Stimulated activated CD4-positive, alpha-beta T cell treated with anti-CD3 and anti-CD28 coated beads, TNF-alpha, amount 100 ng/mL, for 48 hours (primary cell): ENCODE data around the gene RFPL2.

Experiments used
- DNase-seq, 3 donors: peaks; one replicate each; pipeline ENCODE4 v3.0.0-alpha.2; 2020; ENCODE audit warnings: low read depth in 3 of 3

Gene RFPL2

DNA sequence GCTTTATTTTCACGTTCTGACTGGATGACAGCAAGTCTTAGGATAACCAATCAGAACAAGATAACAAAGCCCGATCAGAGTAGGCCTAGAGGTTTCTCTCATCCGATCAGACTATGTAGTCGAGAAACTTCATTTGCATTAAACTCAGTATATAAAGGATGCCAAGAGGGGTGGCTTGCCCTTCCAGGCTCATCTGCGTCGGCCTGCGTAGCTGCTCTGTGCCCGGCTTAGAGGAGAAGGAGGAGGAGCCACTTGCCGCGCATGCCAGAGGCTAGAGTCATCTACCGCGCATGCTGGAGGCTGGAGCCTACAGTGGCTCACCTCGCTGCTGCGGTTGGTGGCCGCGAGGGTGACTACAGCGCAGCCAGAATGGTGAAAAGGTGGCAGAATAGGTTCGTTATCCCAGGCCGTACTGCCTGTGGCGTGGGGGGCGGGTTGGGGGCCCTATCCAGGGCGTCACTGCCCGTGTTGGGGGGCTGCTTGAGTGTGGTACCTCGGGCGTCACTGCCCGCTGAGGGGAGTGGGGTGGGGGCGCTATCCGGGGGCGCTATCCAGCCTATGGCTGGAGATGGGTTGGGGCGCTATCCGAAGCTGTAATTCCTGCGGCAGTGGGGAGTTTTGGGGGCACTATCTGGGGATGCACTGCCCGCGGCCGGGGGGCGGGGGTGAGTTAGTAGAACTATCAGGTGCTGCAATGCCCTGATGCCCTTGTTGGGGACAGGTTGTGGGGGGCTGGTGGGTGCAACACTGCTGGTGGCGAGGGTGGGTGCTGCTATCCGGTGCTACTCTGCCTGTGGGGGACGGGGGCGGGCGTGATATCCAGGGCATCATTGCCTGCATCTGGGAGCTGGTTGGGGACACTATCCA lies at the start of gene RFPL2:
Gene RFPL2, minus strand, starts transcription at position 218 of the 867 bp plus-strand sequence. CDS start 2,622 bp downstream, outside the sequence.
- DNase-seq, result no peak

DNA sequence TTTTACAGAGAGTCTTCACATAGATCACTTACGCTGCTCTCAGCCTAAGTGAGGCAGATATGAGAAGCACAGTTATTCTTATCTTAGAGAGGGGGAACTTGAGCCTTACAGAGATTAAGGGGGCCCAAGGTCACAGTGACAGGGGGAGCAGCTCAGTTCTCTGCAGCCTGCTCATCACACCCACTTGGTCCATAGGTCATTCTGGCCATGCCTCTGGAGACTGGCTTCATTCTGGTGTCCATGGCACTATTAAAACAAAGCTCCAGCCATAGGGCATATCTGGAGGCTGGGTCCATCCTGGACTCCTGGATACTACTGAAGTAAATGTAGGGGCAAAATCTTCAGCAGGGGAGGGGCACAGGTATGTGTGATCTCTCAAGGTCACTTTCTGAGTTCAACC lies 44.4 kb upstream of the RFPL2 start:
- DNase-seq, result no peak

DNA sequence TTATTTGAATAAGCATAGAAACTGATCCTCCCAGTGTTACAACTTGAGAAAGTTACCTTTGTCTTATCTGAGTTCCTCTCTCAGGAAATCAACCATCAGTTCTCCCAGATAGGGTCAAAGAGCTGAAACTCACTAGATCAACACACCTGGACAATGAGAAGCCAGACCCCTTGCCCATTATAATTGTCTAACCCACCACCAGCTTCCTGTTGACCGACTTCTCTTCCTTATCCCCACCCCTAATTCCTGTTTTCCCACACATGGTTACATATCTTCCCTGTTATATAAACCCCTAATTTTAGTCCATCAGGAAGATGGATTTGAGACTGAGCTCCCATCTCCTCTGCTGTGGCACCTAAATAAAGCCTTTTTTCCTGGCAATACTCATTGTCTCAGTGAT lies 43.4 kb upstream of the RFPL2 start:
- no peak for DNase-seq

DNA sequence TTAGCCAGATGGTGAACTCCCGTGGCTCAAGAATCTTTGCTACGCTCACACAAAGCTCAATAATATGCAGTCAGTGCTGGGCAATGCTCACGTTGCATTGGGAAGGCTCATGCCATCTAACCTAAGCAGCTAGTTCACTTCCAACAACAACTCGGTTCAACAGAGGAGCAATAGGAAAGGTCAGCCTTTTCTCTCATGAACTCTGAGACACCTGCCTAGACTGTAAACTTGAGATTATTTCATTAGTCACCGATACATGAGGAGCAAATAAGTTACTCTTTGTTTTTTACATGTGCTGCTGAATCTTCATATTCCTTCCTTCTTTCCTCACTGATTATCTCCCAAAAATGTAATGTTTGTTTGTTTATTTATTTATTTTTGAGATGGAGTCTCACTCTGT lies 41.3 kb upstream of the RFPL2 start:
- no peak for DNase-seq

DNA sequence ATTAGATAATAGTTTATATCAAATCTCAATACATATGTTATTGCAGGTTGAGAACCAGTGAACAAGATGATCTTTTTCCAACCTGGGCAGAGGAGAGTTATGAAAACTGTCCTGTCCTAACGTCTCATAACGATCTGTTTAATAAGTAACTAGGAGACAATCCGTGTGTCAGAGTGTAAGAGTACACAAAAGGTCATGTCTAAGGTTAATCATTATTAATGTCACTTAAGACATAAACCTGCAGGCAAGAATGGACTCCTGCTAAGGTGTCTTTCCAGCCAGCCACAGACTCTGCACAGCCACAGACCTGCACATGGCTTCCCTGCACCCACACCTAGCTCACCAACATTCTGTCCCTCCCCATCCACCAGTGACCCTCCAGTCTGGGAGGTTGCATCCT lies 40.2 kb upstream of the RFPL2 start:
- DNase-seq, result no peak

DNA sequence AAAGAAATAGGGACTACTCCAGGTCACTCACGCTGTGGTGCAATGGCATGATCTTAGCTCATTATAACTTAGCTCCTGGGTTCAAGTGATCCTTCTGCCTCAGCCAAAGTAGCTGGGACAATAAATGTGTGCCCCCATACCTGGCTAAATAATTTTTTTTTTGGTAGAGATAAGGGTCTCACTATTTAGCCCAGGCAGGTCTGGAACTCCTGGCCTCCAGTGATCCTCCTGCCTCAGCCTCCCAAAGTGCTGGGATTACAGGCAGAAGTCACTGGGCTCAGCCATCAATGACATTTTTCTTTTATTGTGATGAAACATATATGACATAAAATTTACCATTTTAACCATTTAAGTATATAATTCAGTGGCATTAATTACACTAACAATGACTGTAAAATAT lies 39.7 kb upstream of the RFPL2 start:
- DNase-seq, result no peak

DNA sequence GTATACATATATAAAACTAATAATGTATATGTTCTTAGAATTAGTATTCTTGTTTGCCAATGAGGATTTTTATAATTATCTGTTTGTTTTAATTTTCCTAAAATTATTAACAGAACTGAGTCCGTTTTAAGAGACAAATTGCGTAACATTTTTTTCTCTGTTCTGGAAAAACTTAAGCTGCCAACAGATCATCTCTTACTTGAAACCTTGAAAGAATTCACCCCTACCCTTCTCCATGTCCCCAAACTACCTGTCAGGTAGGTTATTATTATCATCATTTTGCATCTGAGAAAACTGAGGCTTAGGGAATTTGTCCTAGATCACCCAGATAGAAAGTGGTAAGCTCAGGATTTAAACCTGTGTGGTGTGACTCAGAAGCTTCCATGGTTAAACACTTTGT lies 35.6 kb upstream of the RFPL2 start:
- no peak for DNase-seq

DNA sequence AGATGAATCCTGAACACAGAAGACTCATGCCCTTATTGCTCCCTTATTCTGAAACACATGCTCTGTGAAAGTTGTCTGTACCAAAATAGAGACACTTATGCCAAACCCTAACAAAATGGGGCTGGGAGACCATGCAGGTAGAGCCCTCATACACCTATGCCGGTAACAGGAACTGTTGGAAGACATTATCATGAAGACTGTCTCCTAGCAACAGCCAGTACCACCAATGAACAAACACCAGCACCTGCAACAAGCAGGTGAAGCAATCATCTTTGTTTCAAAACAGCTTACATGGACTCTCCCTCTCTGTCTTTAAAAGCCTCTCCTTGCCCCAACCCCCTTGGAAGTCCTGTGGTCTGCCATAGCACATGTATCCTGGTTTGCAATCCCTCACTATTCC lies 33.0 kb upstream of the RFPL2 start:
- no peak for DNase-seq

DNA sequence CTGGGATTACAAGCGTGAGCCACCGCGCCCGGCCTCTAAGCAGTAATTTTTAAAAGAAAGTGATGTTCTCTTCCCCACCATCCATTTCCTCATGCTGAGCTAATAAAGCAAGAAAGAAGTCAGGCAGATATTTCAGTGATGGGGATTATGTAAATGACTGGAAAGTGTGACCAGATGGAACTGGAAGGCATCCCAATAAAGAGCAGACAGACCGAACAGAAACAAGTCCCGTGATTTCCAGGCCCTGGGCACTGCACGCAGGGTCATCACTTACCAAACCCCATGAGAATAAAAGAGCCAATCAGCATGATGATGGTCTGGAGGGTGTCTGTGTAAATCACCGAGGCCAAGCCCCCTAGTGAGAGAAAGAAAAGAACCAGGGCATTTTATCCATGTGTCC lies 32.1 kb upstream of the RFPL2 start:
- DNase-seq, result no peak

DNA sequence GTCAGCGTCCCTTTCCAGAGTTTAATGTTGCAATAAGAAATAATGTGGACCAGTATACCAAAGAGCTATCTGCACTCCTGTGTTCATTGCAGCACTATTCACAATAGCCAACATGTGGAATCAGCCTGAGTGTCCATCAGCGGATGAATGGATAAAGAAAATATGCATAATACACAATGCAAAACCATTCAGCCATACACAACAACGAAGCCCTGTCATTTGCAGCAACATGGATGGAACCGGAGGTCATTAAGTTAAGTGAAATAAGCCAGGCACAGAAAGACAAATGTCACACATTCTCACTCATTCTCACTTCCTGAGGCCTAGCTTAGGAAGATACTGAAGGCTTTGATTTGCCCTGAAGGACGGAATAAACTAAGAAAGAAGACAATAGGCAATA lies 28.2 kb upstream of the RFPL2 start:
- DNase-seq, result no peak

DNA sequence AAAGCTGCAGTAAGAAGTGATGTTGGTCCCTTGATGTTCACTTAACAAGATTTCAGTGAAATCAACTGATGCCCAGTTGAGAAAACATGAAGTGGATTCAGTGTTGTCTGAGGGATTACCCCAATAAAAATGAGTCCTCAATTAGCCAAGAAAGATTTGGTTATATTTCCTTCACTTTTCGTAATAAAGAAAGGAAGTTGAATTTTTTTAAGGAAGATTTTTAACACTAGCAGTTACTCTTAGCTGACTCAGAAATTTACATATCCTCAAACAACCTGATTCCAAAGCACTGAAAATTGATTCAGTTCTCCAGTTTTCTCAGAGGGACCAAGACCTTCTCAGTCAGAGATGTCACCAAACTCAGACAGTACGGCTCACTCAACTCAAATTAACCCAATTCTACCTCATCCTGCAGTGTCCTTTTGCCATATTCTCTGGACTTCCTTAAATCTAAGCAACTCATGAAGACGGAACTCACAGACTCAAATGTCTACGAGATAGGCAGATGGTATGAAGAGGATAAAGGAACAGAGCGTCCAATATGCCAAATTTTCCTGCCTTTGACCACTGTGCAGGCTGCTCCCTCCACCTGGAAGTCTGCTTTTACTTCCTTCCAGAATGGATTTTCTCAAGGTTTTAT lies 27.4 kb upstream of the RFPL2 start:
- no peak for DNase-seq

DNA sequence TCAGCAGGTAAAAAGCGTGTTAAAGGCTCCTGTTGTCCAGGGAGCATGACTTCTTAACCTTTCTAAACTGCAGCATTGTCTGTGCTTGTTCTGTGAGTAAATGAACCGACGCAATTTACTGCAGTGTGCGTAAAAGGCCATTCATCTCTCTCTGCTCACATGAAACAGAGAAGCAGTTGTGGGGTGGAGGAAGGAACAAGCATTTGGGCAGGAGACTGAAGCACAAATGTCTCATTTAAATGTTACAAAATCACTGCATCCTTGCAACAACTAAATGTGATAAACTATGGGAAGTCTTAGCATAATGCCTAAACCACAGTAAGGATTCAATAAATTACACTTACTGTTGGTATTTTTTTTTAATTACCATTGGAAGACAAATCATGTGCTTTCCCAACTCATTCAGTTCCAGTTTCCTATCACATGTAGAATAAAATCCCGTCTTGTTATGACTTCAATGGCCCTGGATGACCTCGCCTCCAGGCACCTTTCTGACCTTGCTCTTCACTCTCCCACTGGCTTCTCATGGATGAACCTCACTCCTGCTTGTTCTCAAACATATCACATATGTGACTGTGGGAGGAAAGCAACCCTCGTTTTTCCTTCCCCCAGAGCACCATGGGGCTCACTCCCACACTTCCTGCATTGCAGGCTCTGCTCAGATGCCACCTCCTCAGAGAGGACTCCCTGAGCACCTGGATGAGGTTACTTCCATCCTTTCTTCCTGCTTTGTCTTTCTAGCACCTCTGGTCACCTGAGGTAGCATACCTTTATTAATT lies 21.6 kb upstream of the RFPL2 start:
- no peak for DNase-seq

DNA sequence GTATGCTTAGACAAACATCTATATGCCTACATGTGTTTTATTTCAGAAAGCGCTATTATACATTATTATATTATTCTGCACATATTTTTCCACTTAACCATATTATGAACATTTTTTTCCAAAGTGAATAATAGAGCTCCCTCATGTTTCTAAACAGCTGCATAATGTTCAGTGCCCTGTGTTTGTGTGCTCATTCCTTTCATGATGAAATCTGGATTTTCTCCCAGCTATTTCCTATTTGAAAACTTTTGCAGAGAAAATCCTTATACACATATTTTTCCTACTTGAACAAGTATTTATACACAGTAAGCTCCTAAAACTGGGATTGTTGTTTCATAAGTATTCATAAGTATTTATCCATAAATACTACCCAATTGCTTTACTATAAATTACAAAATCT lies 18.1 kb upstream of the RFPL2 start:
- DNase-seq, result no peak

DNA sequence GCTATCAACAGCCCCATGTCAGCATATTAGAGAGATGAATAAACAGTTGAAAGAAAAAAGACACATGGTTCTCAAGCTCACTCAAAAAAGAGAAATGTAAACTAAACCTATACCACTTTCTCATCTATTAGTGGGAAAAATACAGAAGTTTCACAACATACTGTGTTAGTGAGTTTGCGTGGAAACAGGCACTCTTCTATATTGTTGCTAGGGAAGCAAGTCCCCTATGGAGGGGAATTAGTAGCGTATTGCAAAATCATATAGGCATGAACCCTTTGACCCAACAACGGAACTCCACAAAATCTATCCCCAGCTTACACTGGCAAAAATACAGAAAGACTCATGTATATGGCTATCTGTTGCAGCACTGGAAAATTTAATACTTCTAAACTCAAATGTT lies 14.2 kb upstream of the RFPL2 start:
- DNase-seq, result no peak

DNA sequence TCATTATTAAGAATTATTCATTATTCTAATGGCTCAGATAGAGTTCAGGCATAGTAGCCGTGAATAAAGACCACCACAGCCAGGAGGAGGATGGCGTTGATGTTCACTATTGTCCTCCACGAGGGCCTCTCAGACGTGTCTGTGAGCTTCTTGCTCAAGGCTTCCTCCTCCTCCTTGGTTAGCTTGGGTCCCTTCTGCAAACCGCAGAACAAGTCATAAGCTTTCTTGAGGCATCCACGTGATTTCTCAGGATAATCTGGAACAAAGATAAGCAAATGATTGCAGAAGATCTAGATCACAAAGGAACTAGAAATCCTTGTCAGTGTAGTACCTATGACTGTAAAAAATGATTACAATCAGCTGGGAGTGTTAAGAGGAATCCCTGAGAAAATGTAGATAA lies 13.6 kb upstream of the RFPL2 start:
- no peak for DNase-seq

DNA sequence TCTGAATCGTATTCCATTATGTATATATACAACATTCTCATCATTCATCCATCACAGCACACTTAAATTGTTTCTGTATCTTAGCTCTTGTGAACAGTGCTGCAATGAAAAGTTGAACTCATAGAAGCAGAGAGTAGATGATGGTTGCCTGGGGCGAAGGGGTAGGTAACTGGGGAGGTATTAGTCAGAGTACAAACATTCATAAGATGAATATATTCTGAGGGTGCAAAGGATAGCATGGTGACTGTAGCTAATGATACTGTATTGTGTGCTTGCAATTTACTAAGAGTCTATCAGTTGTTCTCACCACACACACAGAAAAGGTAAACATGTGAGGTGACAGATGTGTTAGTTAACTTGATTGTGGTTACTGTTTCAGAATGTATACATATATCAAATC lies 12.6 kb upstream of the RFPL2 start:
- no peak for DNase-seq

DNA sequence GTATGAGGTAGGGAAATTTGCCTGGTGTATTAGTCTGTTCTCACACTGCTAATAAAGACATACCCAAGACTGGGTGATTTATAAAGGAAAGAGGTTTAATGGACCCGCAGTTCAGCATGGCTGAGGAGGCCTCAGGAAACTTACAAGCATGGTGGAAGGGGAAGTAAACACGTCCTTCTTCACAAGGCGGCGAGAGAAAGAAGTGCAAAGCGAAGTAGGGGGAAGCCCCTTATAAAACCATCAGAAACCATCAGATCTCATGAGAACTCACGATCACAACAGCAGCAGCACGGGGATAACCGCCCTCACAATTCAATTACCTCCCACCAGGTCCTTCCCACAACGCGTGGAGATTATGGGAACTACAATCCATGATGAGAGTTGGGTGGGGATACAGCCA lies 12.0 kb upstream of the RFPL2 start:
- no peak for DNase-seq

DNA sequence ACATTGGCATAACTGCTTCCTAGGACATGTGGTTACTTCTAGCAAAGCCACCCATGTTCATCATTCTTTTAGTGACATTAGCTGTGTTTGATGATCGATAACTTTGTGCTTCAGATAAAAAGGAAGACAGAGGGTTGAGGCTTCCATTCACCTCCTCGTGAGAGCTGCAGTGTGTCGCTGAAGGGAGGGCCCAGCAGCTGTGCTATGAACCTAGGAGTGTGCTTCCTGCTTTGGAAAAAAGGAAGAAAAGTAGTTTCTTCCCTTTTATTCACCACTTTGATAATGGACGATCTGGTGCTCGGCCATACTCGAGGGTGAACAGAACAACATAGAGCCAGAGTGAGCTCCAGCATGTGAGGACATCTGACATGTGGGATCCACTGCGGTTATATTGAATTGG lies 6.1 kb upstream of the RFPL2 start:
- no peak for DNase-seq

DNA sequence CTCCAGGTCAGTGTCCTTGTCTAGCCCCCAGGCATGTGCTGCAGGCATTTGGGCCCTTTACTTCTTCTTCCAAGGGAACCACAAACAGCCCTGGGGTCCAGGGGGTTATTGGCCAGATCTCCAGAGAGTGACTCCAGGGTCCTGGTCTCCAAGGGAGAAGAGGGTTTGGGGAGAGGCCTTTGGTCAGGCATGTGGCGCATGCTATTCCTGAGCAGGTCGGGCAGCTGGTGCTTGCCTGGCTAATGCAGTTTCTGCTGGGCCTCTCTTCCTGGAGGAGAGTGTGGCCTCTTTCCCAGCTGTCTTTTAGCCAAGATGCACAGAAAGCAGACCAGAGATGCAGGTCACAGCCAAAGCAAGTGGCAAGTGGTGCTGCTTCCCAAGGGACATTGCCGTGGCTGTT lies 3.8 kb upstream of the RFPL2 start:
- DNase-seq, result no peak

DNA sequence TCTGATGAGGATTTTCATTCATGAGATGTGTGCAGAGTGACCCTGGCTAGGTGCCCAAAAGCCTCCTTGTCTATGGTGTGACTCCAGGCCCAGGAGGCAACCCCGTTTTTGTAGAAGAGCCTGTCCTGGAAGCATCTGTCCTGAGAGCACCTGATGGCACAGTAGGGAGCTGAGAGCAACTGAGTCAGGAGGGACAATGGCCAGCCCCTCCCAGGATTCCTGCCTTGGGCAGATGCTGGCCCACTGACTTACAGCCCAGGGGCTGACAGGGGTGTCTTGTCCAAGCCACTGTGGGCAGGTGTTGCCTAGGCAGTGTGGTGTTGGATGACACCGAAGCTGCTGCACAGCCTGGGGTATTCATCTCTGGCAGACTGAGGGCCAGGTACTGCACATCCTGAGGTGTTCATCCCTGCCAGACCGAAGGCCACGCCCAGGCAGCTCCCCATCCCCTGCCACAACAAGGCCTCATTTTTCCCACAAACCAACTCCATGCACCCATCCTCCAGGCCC lies 3.2 kb upstream of the RFPL2 start:
- DNase-seq, result no peak

DNA sequence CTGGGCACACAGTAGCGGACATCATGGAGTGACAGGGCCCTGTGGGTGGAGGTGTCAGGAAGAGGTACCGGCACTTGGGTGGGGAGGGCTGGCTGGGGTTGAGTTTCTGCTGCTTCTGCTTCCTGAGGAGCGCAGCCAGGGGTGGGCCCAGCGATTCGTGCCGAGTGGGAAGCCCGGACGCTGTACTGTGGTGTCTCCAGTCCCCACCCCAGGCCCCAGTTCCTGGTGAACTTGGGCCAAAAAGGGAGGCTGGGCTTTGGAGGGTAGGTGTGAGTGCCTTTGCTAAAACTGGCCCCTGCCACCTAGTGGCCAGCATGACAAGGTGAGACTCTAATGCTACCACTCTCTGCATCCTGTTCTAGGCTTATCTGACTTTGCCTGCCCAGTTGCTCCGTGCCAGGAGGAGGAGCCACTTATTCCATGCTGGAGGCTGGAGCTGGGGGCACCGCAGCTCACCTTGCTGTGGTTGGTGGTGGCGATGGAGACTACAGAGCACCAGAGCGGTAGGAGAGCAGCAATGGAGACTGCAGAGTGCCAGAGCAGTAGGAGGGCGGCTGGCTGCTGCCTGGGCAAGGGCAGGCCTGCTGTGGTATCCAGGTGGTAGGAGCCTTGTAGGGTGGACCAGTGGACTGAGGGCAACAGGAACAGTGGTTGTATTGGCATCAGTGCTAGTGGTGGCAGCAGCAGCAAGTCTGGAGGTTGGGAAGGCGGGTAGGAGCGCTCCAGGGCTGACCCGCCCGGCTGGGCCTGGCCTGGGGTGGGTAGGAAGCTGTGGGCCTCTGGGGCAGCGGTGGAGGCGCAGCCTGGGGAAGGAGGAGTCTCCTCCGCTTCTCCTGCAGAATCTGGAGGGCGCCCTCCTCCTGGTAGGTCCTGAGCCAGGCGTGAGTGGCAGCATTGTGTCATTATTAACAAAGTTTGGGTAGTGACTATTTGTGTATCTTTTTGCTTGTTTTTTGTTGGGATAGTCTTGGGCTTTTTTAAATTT lies 2.2 kb upstream of the RFPL2 start:
- no peak for DNase-seq
